GM12878 (cell line): ENCODE results near the gene CINP.

ENCODE experiments used
- BHLHE40 ChIP-seq, 2 experiments: fragments of 450-650 bp in 1 of 2; IDR thresholded peaks; 2 replicates each; pipeline ENCODE4 v1.6.1; 2011 to 2017; ENCODE audit warnings: low read depth in 2 of 2, borderline replicate concordance in 1 of 2, improper control_type of control experiment in 1 of 2, low read length in 1 of 2, mild to moderate bottlenecking in 1 of 2
- EGR1 ChIP-seq, 2 experiments: IDR thresholded peaks; 1 replicate in 1 of 2; 2 replicates in 1 of 2; pipeline ENCODE4 v1.6.1; 2011 to 2012; ENCODE audit warnings: low read depth in 2 of 2, low read length in 2 of 2, borderline replicate concordance in 1 of 2, mild to moderate bottlenecking in 1 of 2, moderate library complexity in 1 of 2
- EP300 ChIP-seq, 2 experiments: fragments of 150-350 bp in 1 of 2; IDR thresholded peaks; 2 replicates each; pipeline ENCODE4 v1.6.1; 2011 to 2012; ENCODE audit warnings: low read depth in 2 of 2, low read length in 2 of 2, borderline replicate concordance in 1 of 2, improper control_type of control experiment in 1 of 2, inconsistent platforms in 1 of 2; ENCODE audit not compliant: control insufficient read depth in 1 of 2
- ETV6 ChIP-seq, 2 experiments: fragments of 450-650 bp in 1 of 2; IDR thresholded peaks in 1 of 2; conservative IDR thresholded peaks in 1 of 2; 2 replicates each; pipeline ENCODE4 v1.6.1; 2014; ENCODE audit warnings: antibody characterized with exemption in 1 of 2, borderline replicate concordance in 1 of 2, low read depth in 1 of 2, mild to moderate bottlenecking in 1 of 2, moderate library complexity in 1 of 2
- NRF1 ChIP-seq: conservative IDR thresholded peaks from 2 replicates; pipeline ENCODE4 v1.6.1; 2011; ENCODE audit warnings: mild to moderate bottlenecking, low read depth, low read length, improper control_type of control experiment
- TF ChIP-seq, protein P1 (sequence below), 3 experiments: IDR thresholded peaks in 2 of 3; conservative IDR thresholded peaks in 1 of 3; 2 replicates each; pipeline ENCODE4 v1.5.1; 2011; ENCODE audit warnings: low read depth in 3 of 3, low read length in 3 of 3, mild to moderate bottlenecking in 3 of 3, control low read depth in 2 of 3, moderate library complexity in 2 of 3, inconsistent platforms in 1 of 3, mixed read lengths in 1 of 3; ENCODE audit not compliant: control insufficient read depth in 2 of 3, insufficient read depth in 1 of 3; ENCODE audit errors: extremely low read depth in 1 of 3

- TF ChIP-seq, protein P1, sequence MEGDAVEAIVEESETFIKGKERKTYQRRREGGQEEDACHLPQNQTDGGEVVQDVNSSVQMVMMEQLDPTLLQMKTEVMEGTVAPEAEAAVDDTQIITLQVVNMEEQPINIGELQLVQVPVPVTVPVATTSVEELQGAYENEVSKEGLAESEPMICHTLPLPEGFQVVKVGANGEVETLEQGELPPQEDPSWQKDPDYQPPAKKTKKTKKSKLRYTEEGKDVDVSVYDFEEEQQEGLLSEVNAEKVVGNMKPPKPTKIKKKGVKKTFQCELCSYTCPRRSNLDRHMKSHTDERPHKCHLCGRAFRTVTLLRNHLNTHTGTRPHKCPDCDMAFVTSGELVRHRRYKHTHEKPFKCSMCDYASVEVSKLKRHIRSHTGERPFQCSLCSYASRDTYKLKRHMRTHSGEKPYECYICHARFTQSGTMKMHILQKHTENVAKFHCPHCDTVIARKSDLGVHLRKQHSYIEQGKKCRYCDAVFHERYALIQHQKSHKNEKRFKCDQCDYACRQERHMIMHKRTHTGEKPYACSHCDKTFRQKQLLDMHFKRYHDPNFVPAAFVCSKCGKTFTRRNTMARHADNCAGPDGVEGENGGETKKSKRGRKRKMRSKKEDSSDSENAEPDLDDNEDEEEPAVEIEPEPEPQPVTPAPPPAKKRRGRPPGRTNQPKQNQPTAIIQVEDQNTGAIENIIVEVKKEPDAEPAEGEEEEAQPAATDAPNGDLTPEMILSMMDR (IDR thresholded peaks at IDR 0.05 in 2 of 3, conservative IDR thresholded peaks at IDR 0.05 in 1 of 3; ENCODE audit: control insufficient read depth in 2 of 3, extremely low read depth in 1 of 3, insufficient read depth in 1 of 3, low read depth in 3 of 3, low read length in 3 of 3): no peak
- TF ChIP-seq NRF1 (no peak), BHLHE40 (IDR thresholded peaks at IDR 0.05; ENCODE audit: borderline replicate concordance in 1 of 2, low read depth in 2 of 2, low read length in 1 of 2) (no peak), ETV6 (conservative IDR thresholded peaks at IDR 0.05 in 1 of 2, IDR thresholded peaks at IDR 0.05 in 1 of 2; ENCODE audit: borderline replicate concordance in 1 of 2, low read depth in 1 of 2) (no peak), EGR1 (IDR thresholded peaks at IDR 0.05; ENCODE audit: borderline replicate concordance in 1 of 2, low read depth in 2 of 2, low read length in 2 of 2) (no peak), EP300 (IDR thresholded peaks at IDR 0.05; ENCODE audit: borderline replicate concordance in 1 of 2, control insufficient read depth in 1 of 2, low read depth in 2 of 2, low read length in 2 of 2) (no peak)
These were observed 12.4 kb upstream of the CINP start for GRCh38 chr14:102375119-102375518.
